MM.1S (cell line): ENCODE measurements around the gene CREB3L2.

ENCODE experiments used
- DNase-seq: peaks from one replicate; pipeline ENCODE4 v3.0.0-alpha.2; 2015
- H2AFZ ChIP-seq: fragments of 300-600 bp; sonication (generic); 2 replicates; pipeline ENCODE4 v1.6.0; 2016; ENCODE audit warnings: antibody characterized with exemption, low read length
- H3F3A ChIP-seq: fragments of 300-600 bp; sonication (generic); 2 replicates; pipeline ENCODE4 v1.6.1; 2016; ENCODE audit warnings: mild to moderate bottlenecking, antibody characterized with exemption, low read length, moderate library complexity, mixed read lengths; ENCODE audit not compliant: insufficient read depth
- H3K27ac ChIP-seq: fragments of 300-600 bp; sonication (generic); 2 replicates; pipeline ENCODE4 v1.5.1; 2016; ENCODE audit warnings: mild to moderate bottlenecking, low read length
- H3K27me3 ChIP-seq: fragments of 300-600 bp; sonication (generic); replicated peaks from 2 replicates; pipeline ENCODE4 v1.6.0; 2016; ENCODE audit warnings: low read length; ENCODE audit not compliant: insufficient read depth
- H3K36me3 ChIP-seq: fragments of 300-600 bp; sonication (generic); replicated peaks from 2 replicates; pipeline ENCODE4 v1.6.1; 2016; ENCODE audit warnings: mild to moderate bottlenecking, low read length, mixed read lengths; ENCODE audit not compliant: insufficient read depth
- H3K4me1 ChIP-seq: fragments of 300-600 bp; sonication (generic); 2 replicates; pipeline ENCODE4 v1.6.1; 2016; ENCODE audit warnings: low read length, mixed read lengths
- H3K4me2 ChIP-seq: fragments of 300-600 bp; sonication (generic); 2 replicates; pipeline ENCODE4 v1.6.0; 2016; ENCODE audit warnings: low read depth, low read length
- H3K4me3 ChIP-seq: fragments of 300-600 bp; sonication (generic); 2 replicates; pipeline ENCODE4 v1.5.1; 2016; ENCODE audit warnings: low read length, mixed read lengths
- H3K79me2 ChIP-seq: fragments of 300-600 bp; sonication (generic); 2 replicates; pipeline ENCODE4 v1.6.1; 2016; ENCODE audit warnings: mixed run types, low read length, mixed read lengths
- H3K9ac ChIP-seq: fragments of 300-600 bp; sonication (generic); 2 replicates; pipeline ENCODE4 v1.6.1; 2016; ENCODE audit warnings: low read length, mixed read lengths
- H3K9me2 ChIP-seq: fragments of 300-600 bp; sonication (generic); replicated peaks from 2 replicates; pipeline ENCODE4 v1.6.1; 2016; ENCODE audit warnings: mild to moderate bottlenecking, low read length, mixed read lengths; ENCODE audit not compliant: insufficient read depth
- H3K9me3 ChIP-seq: fragments of 300-600 bp; sonication (generic); replicated peaks from 2 replicates; pipeline ENCODE4 v1.6.1; 2016; ENCODE audit warnings: mild to moderate bottlenecking, low read length, mixed read lengths; ENCODE audit not compliant: insufficient read depth
- H4K20me1 ChIP-seq: fragments of 300-600 bp; sonication (generic); 2 replicates; pipeline ENCODE4 v1.6.1; 2016; ENCODE audit warnings: mild to moderate bottlenecking, low read length, moderate library complexity, mixed read lengths; ENCODE audit not compliant: insufficient read depth
- EZH2 ChIP-seq: fragments of 300-600 bp; sonication (generic); optimal IDR thresholded peaks from 2 replicates; pipeline ENCODE3; 2017; ENCODE audit warnings: low read depth, mild to moderate bottlenecking, antibody characterized with exemption, low read length, mixed read lengths
- EZH2phosphoT487 ChIP-seq: fragments of 300-600 bp; sonication (generic); IDR thresholded peaks from 2 replicates; pipeline ENCODE4 v1.6.1; 2018; ENCODE audit warnings: antibody characterized with exemption, low read length
- TF ChIP-seq, protein P1 (sequence below): fragments of 300-600 bp; sonication (generic); IDR thresholded peaks from 2 replicates; pipeline ENCODE4 v1.5.1; 2016; ENCODE audit warnings: antibody characterized with exemption, low read length, mixed read lengths

The CREB3L2 gene

GRCh38 chr7:137870684-137871083 is 131.2 kb downstream of the CREB3L2 start:
- no peaks in the 10 kb centered on the region for H4K20me1 ChIP-seq
- DNase-seq = no peak
- H3F3A ChIP-seq = no peaks in the 10 kb centered on the region
- H3K4me3 ChIP-seq = no peak overlapping the region
- no peaks in the 10 kb centered on the region for H3K9me3 ChIP-seq
- no peak overlapping the region for H3K9ac ChIP-seq
- no peaks in the 10 kb centered on the region for H3K4me1 ChIP-seq
- no peak overlapping the region for H2AFZ ChIP-seq
- TF ChIP-seq, protein P1, sequence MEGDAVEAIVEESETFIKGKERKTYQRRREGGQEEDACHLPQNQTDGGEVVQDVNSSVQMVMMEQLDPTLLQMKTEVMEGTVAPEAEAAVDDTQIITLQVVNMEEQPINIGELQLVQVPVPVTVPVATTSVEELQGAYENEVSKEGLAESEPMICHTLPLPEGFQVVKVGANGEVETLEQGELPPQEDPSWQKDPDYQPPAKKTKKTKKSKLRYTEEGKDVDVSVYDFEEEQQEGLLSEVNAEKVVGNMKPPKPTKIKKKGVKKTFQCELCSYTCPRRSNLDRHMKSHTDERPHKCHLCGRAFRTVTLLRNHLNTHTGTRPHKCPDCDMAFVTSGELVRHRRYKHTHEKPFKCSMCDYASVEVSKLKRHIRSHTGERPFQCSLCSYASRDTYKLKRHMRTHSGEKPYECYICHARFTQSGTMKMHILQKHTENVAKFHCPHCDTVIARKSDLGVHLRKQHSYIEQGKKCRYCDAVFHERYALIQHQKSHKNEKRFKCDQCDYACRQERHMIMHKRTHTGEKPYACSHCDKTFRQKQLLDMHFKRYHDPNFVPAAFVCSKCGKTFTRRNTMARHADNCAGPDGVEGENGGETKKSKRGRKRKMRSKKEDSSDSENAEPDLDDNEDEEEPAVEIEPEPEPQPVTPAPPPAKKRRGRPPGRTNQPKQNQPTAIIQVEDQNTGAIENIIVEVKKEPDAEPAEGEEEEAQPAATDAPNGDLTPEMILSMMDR = no peak
- TF ChIP-seq EZH2phosphoT487 (no peak), EZH2 (no peak)
- no peak overlapping the region for H3K4me2 ChIP-seq
- H3K27me3 ChIP-seq = no peaks in the 10 kb centered on the region
- no peaks in the 10 kb centered on the region for H3K36me3 ChIP-seq
- no peak overlapping the region for H3K27ac ChIP-seq
- no peaks in the 10 kb centered on the region for H3K79me2 ChIP-seq
- no peaks in the 10 kb centered on the region for H3K9me2 ChIP-seq

DNA sequence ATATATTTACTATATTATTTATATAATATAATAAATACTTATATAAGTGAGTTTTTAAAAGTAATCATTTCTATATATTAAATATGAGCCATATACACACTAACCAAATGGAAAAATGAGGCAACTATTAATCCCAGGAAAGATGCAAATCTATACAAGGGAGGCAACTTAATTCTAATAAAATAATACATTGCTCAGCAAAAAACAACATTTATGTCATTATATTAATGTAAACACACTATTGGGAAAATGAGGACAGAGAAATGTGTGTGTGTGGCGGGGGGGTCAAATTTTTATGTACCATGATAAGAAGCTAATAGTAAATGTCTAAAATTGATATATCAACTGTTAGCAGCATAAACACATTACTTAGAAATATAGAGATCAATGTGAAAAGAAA is 131.8 kb downstream of the CREB3L2 start:
- Histone ChIP-seq H3F3A (no peaks in the 10 kb centered on the region), H3K4me1 (no peaks in the 10 kb centered on the region), H3K36me3 (no peaks in the 10 kb centered on the region), H4K20me1 (no peaks in the 10 kb centered on the region), H3K4me3 (no peak overlapping the region), H3K27ac (no peak overlapping the region), H3K9ac (no peak overlapping the region), H3K9me3 (no peaks in the 10 kb centered on the region), H3K9me2 (no peaks in the 10 kb centered on the region), H2AFZ (no peak overlapping the region), H3K27me3 (no peaks in the 10 kb centered on the region), H3K79me2 (no peaks in the 10 kb centered on the region), H3K4me2 (no peak overlapping the region)
- TF ChIP-seq EZH2phosphoT487 (no peak), EZH2 (no peak)
- TF ChIP-seq, protein P1 = no peak
- no peak for DNase-seq

- Histone ChIP-seq H3K27ac (no peak overlapping the region), H2AFZ (no peak overlapping the region), H4K20me1 (no peaks in the 10 kb centered on the region), H3K4me1 (no peaks in the 10 kb centered on the region), H3K4me2 (no peak overlapping the region), H3K27me3 (no peaks in the 10 kb centered on the region), H3K9me3 (no peaks in the 10 kb centered on the region), H3K9me2 (no peaks in the 10 kb centered on the region), H3K36me3 (no peaks in the 10 kb centered on the region), H3F3A (no peaks in the 10 kb centered on the region), H3K79me2 (no peaks in the 10 kb centered on the region), H3K4me3 (no peak overlapping the region), H3K9ac (no peak overlapping the region)
- DNase-seq = no peak
- TF ChIP-seq, protein P1 = no peak
- TF ChIP-seq EZH2phosphoT487 (no peak), EZH2 (no peak)
Measured at GRCh38 chr7:137869260-137869659, 132.6 kb downstream of the CREB3L2 start.
